GM23338 (cell line): Measurements from ENCODE around the gene CRISPLD2. TPM values are rescaled to one million over a fixed set of nuclear protein-coding genes. Genes with fewer than 3 reads are reported as not detected.

Source experiments
- ATAC-seq: fragments of 200-7000 bp; cut with Tn5 transposase; 3 replicates; pipeline ENCODE4 v1.9.1; 2020
- DNase-seq: peaks from one replicate; pipeline ENCODE4 v3.0.0-alpha.2; 2015; ENCODE audit warnings: low spot score
- H2AFZ ChIP-seq: fragments of 200-600 bp; sonication (generic); 2 replicates; pipeline ENCODE4 v1.8.0; 2016; ENCODE audit warnings: antibody characterized with exemption, mild to moderate bottlenecking, moderate library complexity
- H3F3A ChIP-seq: fragments of 200-600 bp; sonication (generic); replicated peaks from 2 replicates; pipeline ENCODE4 v1.8.0; 2017; ENCODE audit warnings: antibody characterized with exemption, mixed run types, low read depth
- H3K27ac ChIP-seq: fragments of 200-600 bp; sonication (generic); 2 replicates; pipeline ENCODE4 v1.6.1; 2016; ENCODE audit warnings: low read depth
- H3K27me3 ChIP-seq: fragments of 200-600 bp; sonication (generic); 2 replicates; pipeline ENCODE4 v1.8.0; 2016; ENCODE audit warnings: mild to moderate bottlenecking, mixed run types, moderate library complexity; ENCODE audit not compliant: insufficient read depth
- H3K36me3 ChIP-seq: fragments of 200-600 bp; sonication (generic); 2 replicates; pipeline ENCODE4 v1.8.0; 2016; ENCODE audit warnings: mild to moderate bottlenecking; ENCODE audit not compliant: insufficient read depth
- H3K4me1 ChIP-seq: fragments of 200-600 bp; sonication (generic); 2 replicates; pipeline ENCODE4 v1.8.0; 2016; ENCODE audit warnings: mild to moderate bottlenecking, moderate library complexity; ENCODE audit not compliant: insufficient read depth
- H3K4me2 ChIP-seq: fragments of 200-600 bp; sonication (generic); 2 replicates; pipeline ENCODE4 v1.7.1; 2017; ENCODE audit warnings: mixed run types
- H3K4me3 ChIP-seq: fragments of 200-600 bp; sonication (generic); 2 replicates; pipeline ENCODE4 v1.6.1; 2016; ENCODE audit warnings: mixed run types
- H3K79me2 ChIP-seq: fragments of 200-600 bp; sonication (generic); replicated peaks from 2 replicates; pipeline ENCODE4 v1.8.0; 2017; ENCODE audit warnings: mild to moderate bottlenecking; ENCODE audit not compliant: insufficient read depth
- H3K9me2 ChIP-seq: fragments of 200-600 bp; sonication (generic); 2 replicates; pipeline ENCODE4 v1.8.0; 2017; ENCODE audit not compliant: insufficient read depth
- H4K20me1 ChIP-seq: fragments of 200-600 bp; sonication (generic); replicated peaks from 2 replicates; pipeline ENCODE4 v1.8.0; 2017; ENCODE audit warnings: mild to moderate bottlenecking; ENCODE audit not compliant: insufficient read depth
- H3K27ac Mint-ChIP-seq: 2 replicates; pipeline ENCODE4 v1.8.0; 2020; ENCODE audit warnings: inconsistent platforms, mild to moderate bottlenecking, moderate library complexity, mixed read lengths
- H3K27me3 Mint-ChIP-seq: 3 replicates; pipeline ENCODE4 v1.8.0; 2022; ENCODE audit warnings: low read depth, mild to moderate bottlenecking, moderate library complexity, mixed read lengths, inconsistent platforms; ENCODE audit not compliant: insufficient read depth, poor library complexity
- H3K36me3 Mint-ChIP-seq: 3 replicates; pipeline ENCODE4 v1.8.0; 2021; ENCODE audit warnings: low read depth, mild to moderate bottlenecking, inconsistent platforms, moderate library complexity, mixed read lengths
- H3K4me1 Mint-ChIP-seq: 3 replicates; pipeline ENCODE4 v1.8.0; 2020; ENCODE audit warnings: mild to moderate bottlenecking, inconsistent platforms, mixed read lengths
- H3K4me3 Mint-ChIP-seq: 3 replicates; pipeline ENCODE4 v1.8.0; 2021; ENCODE audit warnings: moderate library complexity, mild to moderate bottlenecking, inconsistent platforms, mixed read lengths
- H3K9me3 Mint-ChIP-seq: 3 replicates; pipeline ENCODE4 v1.8.0; 2020; ENCODE audit warnings: moderate library complexity, mild to moderate bottlenecking, inconsistent platforms, mixed read lengths
- CREB1 ChIP-seq: fragments of 250-450 bp; sonication (Bioruptor Pico); IDR thresholded peaks from 2 replicates; pipeline ENCODE4 v1.5.0; 2020; ENCODE audit warnings: low read depth, mild to moderate bottlenecking, moderate library complexity
- ETS1 ChIP-seq: IDR thresholded peaks from 2 replicates; pipeline ENCODE4 v1.6.1; 2016; ENCODE audit warnings: antibody characterized with exemption
- EZH2 ChIP-seq: fragments of 200-600 bp; sonication (generic); IDR thresholded peaks from one replicate; pipeline ENCODE4 v1.8.0; 2017; ENCODE audit warnings: antibody characterized with exemption, mild to moderate bottlenecking, low read depth; ENCODE audit not compliant: unreplicated experiment
- EZH2phosphoT487 ChIP-seq: fragments of 200-600 bp; sonication (generic); IDR thresholded peaks from one replicate; pipeline ENCODE4 v1.8.1; 2018; ENCODE audit warnings: antibody characterized with exemption; ENCODE audit not compliant: unreplicated experiment
- JUNB ChIP-seq: IDR thresholded peaks from one replicate; pipeline ENCODE4 v1.6.1; 2016; ENCODE audit warnings: antibody characterized with exemption; ENCODE audit not compliant: unreplicated experiment
- NANOG ChIP-seq: IDR thresholded peaks from 2 replicates; pipeline ENCODE4 v1.6.1; 2016; ENCODE audit warnings: antibody characterized with exemption, borderline replicate concordance
- POLR2AphosphoS5 ChIP-seq: IDR thresholded peaks from 2 replicates; pipeline ENCODE4 v1.6.1; 2016; ENCODE audit warnings: antibody characterized with exemption, low read depth
- STAT1 ChIP-seq: IDR thresholded peaks from one replicate; pipeline ENCODE4 v1.6.1; 2016; ENCODE audit warnings: antibody characterized with exemption; ENCODE audit not compliant: unreplicated experiment
- ZNF114 ChIP-seq: fragments of 250-450 bp; sonication (Bioruptor Pico); IDR thresholded peaks from 2 replicates; pipeline ENCODE4 v1.5.0; 2020; ENCODE audit warnings: mild to moderate bottlenecking, moderate library complexity
- ZNF331 ChIP-seq: fragments of 250-450 bp; sonication (Bioruptor Pico); IDR thresholded peaks from 2 replicates; pipeline ENCODE4 v1.5.0; 2020; ENCODE audit warnings: low read depth, mild to moderate bottlenecking, moderate library complexity
- ZNF462 ChIP-seq: fragments of 250-450 bp; sonication (Bioruptor Pico); IDR thresholded peaks from 2 replicates; pipeline ENCODE4 v1.5.0; 2020; ENCODE audit warnings: mild to moderate bottlenecking, moderate library complexity
- polyA plus RNA-seq: library from polyadenylated mRNA; unstranded; fragments of >200 nt; fragmentation: Nextera tagmentation; extraction: Ambion mirVana; gene quantifications from 2 replicates; pipeline ENCODE4 v1.2.1, GENCODE V29; 2016
- total RNA-seq: library from RNA; depleted of rRNA; stranded (reverse); fragments of >200 nt; shearing (Covaris generic); gene quantifications from 2 replicates; pipeline ENCODE4 v1.2.3, GENCODE V29; 2014
- TF ChIP-seq, protein P1 (sequence below): IDR thresholded peaks from one replicate; pipeline ENCODE4 v1.6.1; 2018; ENCODE audit warnings: antibody characterized with exemption; ENCODE audit not compliant: unreplicated experiment
- TF ChIP-seq, protein P2 (sequence below), 2 experiments: fragments of 200-600 bp in 1 of 2; sonication (generic) in 1 of 2; conservative IDR thresholded peaks; 2 replicates each; pipeline versions ENCODE4 v1.5.1 to v1.6.1; 2016 to 2017; ENCODE audit warnings: antibody characterized with exemption in 2 of 2, low read depth in 2 of 2, mild to moderate bottlenecking in 2 of 2, moderate library complexity in 1 of 2

CRISPLD2 gene
- total and polyA plus RNA-seq, 2 experiments from 2014 or later, result 2.6 to 8.3 TPM

DNA sequence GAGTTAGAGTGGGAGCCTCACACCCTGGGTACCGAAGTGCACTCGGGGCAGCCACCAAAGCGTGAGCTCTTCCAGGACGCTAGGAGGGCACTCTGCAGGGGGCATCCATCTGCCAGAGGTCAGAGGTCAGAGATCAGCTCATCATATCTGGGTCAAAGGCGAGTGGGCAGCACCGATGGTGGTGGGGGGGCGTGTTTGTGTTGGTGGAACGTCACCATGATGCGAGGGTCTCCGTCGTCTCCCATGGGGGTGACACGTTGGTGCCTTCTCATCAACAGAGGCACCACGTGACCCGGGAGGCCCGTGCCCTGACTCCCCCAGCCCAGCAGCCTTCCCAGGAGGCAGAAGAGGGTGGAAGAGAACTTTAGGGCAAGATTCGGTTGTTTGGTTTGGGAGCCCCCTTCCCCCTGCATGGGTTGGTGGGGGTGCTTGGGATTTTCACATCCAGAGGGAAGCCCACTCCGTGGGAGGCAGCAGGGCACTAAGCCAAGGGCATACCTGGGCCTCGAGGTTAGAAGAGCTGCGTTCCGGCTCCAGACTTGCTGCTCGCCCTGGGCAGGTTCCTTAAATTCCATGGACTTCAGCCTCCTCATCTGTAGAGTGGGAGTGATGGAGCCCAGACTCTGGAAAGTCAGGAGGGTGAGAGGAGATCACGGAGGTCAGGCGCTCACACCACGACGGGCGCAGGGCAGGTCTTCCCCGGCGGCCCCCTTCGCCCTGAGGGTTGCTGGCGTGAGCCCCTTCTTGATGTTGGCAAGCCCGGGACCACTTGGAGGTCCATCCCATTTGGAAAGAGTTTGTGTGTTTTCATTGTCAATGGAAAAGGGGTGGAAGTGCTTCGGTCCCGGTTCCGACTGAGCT, 14.0 kb downstream of the CRISPLD2 start:
- no peaks in the 10 kb centered on the region for H3K36me3 Mint-ChIP-seq
- ATAC-seq (no peak), DNase-seq (no peak)
- Histone ChIP-seq H3K27me3 (no peaks in the 10 kb centered on the region), H3F3A (no peaks in the 10 kb centered on the region), H3K9me2 (no peaks in the 10 kb centered on the region), H2AFZ (no peak overlapping the region), H3K4me1 (peaks cover 5% of the 10 kb centered on the region; the same call in 1 of the 2 replicates), H3K79me2 (no peaks in the 10 kb centered on the region), H4K20me1 (no peaks in the 10 kb centered on the region), H3K36me3 (no peaks in the 10 kb centered on the region), H3K4me3 (no peak overlapping the region), H3K4me2 (no peak overlapping the region), H3K27ac (no peak overlapping the region)
- no peak overlapping the region for H3K27ac Mint-ChIP-seq
- peaks cover 11% of the 10 kb centered on the region for H3K27me3 Mint-ChIP-seq
- H3K4me1 Mint-ChIP-seq, result peaks cover 10% of the 10 kb centered on the region
- no peak overlapping the region for H3K4me3 Mint-ChIP-seq
- no peak for TF ChIP-seq ZNF331 (CRISPR knock-in tag)
- no peak for TF ChIP-seq STAT1
- TF ChIP-seq POLR2AphosphoS5, result no peak
- TF ChIP-seq CREB1 (CRISPR knock-in tag), result no peak
- no peak for TF ChIP-seq JUNB
- TF ChIP-seq ETS1, result no peak
- TF ChIP-seq, protein P1, sequence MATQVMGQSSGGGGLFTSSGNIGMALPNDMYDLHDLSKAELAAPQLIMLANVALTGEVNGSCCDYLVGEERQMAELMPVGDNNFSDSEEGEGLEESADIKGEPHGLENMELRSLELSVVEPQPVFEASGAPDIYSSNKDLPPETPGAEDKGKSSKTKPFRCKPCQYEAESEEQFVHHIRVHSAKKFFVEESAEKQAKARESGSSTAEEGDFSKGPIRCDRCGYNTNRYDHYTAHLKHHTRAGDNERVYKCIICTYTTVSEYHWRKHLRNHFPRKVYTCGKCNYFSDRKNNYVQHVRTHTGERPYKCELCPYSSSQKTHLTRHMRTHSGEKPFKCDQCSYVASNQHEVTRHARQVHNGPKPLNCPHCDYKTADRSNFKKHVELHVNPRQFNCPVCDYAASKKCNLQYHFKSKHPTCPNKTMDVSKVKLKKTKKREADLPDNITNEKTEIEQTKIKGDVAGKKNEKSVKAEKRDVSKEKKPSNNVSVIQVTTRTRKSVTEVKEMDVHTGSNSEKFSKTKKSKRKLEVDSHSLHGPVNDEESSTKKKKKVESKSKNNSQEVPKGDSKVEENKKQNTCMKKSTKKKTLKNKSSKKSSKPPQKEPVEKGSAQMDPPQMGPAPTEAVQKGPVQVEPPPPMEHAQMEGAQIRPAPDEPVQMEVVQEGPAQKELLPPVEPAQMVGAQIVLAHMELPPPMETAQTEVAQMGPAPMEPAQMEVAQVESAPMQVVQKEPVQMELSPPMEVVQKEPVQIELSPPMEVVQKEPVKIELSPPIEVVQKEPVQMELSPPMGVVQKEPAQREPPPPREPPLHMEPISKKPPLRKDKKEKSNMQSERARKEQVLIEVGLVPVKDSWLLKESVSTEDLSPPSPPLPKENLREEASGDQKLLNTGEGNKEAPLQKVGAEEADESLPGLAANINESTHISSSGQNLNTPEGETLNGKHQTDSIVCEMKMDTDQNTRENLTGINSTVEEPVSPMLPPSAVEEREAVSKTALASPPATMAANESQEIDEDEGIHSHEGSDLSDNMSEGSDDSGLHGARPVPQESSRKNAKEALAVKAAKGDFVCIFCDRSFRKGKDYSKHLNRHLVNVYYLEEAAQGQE, result no peak
- TF ChIP-seq EZH2, result no peak
- TF ChIP-seq, protein P2, sequence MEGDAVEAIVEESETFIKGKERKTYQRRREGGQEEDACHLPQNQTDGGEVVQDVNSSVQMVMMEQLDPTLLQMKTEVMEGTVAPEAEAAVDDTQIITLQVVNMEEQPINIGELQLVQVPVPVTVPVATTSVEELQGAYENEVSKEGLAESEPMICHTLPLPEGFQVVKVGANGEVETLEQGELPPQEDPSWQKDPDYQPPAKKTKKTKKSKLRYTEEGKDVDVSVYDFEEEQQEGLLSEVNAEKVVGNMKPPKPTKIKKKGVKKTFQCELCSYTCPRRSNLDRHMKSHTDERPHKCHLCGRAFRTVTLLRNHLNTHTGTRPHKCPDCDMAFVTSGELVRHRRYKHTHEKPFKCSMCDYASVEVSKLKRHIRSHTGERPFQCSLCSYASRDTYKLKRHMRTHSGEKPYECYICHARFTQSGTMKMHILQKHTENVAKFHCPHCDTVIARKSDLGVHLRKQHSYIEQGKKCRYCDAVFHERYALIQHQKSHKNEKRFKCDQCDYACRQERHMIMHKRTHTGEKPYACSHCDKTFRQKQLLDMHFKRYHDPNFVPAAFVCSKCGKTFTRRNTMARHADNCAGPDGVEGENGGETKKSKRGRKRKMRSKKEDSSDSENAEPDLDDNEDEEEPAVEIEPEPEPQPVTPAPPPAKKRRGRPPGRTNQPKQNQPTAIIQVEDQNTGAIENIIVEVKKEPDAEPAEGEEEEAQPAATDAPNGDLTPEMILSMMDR (conservative IDR thresholded peaks at IDR 0.05; ENCODE audit: low read depth in 2 of 2), result no peak
- no peak for TF ChIP-seq EZH2phosphoT487
- no peak for TF ChIP-seq NANOG
- TF ChIP-seq ZNF114, result no peak
- TF ChIP-seq ZNF462 (CRISPR knock-in tag), result no peak
- no peaks in the 10 kb centered on the region for H3K9me3 Mint-ChIP-seq
